ENCODE measurements around the gene MACC1. TPM values are rescaled to one million over a fixed set of nuclear protein-coding genes. Genes with fewer than 3 reads are reported as not detected.

The MACC1 gene
- under 1 TPM; 0.34 to 0.44 TPM for total RNA-seq

- DNase-seq (peak; percentile 29), ATAC-seq (ENCODE audit: low read depth) (peak; percentile 85)
- Mint-ChIP-seq H3K27ac (no peak within 1 kb of the TSS), H3K27me3 (peaks cover 2% of the 10 kb centered on the region), H3K4me1 (peaks cover 8% of the 10 kb centered on the region), H3K9me3 (no peaks in the 10 kb centered on the region), H3K36me3 (no peaks in the 10 kb centered on the region), H3K4me3 (peak within 1 kb of the TSS; percentile 53)
- POLR2A ChIA-PET, result no interaction called here
Observed at GRCh38 chr7:20217193-20217948, at the start of gene MACC1. Gene MACC1 (minus strand): TSS chr7:20217384. CDS start chr7:20161862, 55,522 bp downstream.

- H3K27me3 Mint-ChIP-seq, result peaks cover 4% of the 10 kb centered on the region
- H3K9me3 Mint-ChIP-seq, result no peaks in the 10 kb centered on the region
- no peak overlapping the region for H3K27ac Mint-ChIP-seq
- no peak for ATAC-seq (ENCODE audit: low read depth)
- no peak overlapping the region for H3K4me3 Mint-ChIP-seq
- no peaks in the 10 kb centered on the region for H3K36me3 Mint-ChIP-seq
- peaks cover 2% of the 10 kb centered on the region for H3K4me1 Mint-ChIP-seq
- no peak for DNase-seq
- POLR2A ChIA-PET, result no interaction called here
Observed at GRCh38 chr7:20264623-20265022, 47.4 kb upstream of the MACC1 start.

- ATAC-seq (ENCODE audit: low read depth) (no peak), DNase-seq (no peak)
- Mint-ChIP-seq H3K9me3 (no peaks in the 10 kb centered on the region), H3K4me1 (no peaks in the 10 kb centered on the region), H3K27ac (no peak overlapping the region), H3K4me3 (no peak overlapping the region), H3K27me3 (peaks cover 4% of the 10 kb centered on the region), H3K36me3 (no peaks in the 10 kb centered on the region)
- POLR2A ChIA-PET, result no interaction called here
Observed at GRCh38 chr7:20260223-20260622, 43.0 kb upstream of the MACC1 start.

- Mint-ChIP-seq H3K4me3 (no peak overlapping the region), H3K9me3 (no peaks in the 10 kb centered on the region), H3K27ac (no peak overlapping the region), H3K4me1 (no peaks in the 10 kb centered on the region), H3K27me3 (peaks cover 2% of the 10 kb centered on the region), H3K36me3 (no peaks in the 10 kb centered on the region)
- DNase-seq (no peak), ATAC-seq (ENCODE audit: low read depth) (no peak)
- POLR2A ChIA-PET, result no interaction called here
Observed at GRCh38 chr7:20257212-20257611, 40.0 kb upstream of the MACC1 start.

GRCh38 chr7:20249920-20250319 is 32.7 kb upstream of the MACC1 start:
- POLR2A ChIA-PET, result no interaction called here
- Mint-ChIP-seq H3K27me3 (peaks cover 2% of the 10 kb centered on the region), H3K36me3 (peaks cover 2% of the 10 kb centered on the region), H3K27ac (no peak overlapping the region), H3K4me3 (no peak overlapping the region), H3K4me1 (no peaks in the 10 kb centered on the region), H3K9me3 (peaks cover 3% of the 10 kb centered on the region)
- DNase-seq (no peak), ATAC-seq (ENCODE audit: low read depth) (no peak)

- POLR2A ChIA-PET, result no interaction called here
- Mint-ChIP-seq H3K27me3 (peaks cover 2% of the 10 kb centered on the region), H3K27ac (no peak overlapping the region), H3K4me3 (no peak overlapping the region), H3K4me1 (no peaks in the 10 kb centered on the region), H3K9me3 (peaks cover 3% of the 10 kb centered on the region), H3K36me3 (peaks cover 2% of the 10 kb centered on the region)
- no peak for ATAC-seq (ENCODE audit: low read depth)
- no peak for DNase-seq
Observed at GRCh38 chr7:20249376-20249775, 32.2 kb upstream of the MACC1 start.

- POLR2A ChIA-PET, result no interaction called here
- H3K27ac Mint-ChIP-seq, result no peak overlapping the region
Observed at GRCh38 chr7:20246236-20246635, 29.1 kb upstream of the MACC1 start.

GRCh38 chr7:20244334-20245120 is 27.3 kb upstream of the MACC1 start:
- ATAC-seq (ENCODE audit: low read depth) (no peak), DNase-seq (no peak)
- POLR2A ChIA-PET, result no interaction called here
- Mint-ChIP-seq H3K9me3 (peaks cover 3% of the 10 kb centered on the region), H3K27me3 (peaks cover 2% of the 10 kb centered on the region), H3K36me3 (peaks cover 2% of the 10 kb centered on the region), H3K4me1 (no peaks in the 10 kb centered on the region), H3K27ac (no peak overlapping the region), H3K4me3 (no peak overlapping the region)

More at GRCh38 chr7:20246236-20246635, 29.1 kb upstream of the MACC1 start:
- Mint-ChIP-seq H3K36me3 (peaks cover 2% of the 10 kb centered on the region), H3K27me3 (peaks cover 2% of the 10 kb centered on the region), H3K9me3 (peaks cover 3% of the 10 kb centered on the region), H3K4me3 (no peak overlapping the region), H3K4me1 (no peaks in the 10 kb centered on the region)
- no peak for DNase-seq
- ATAC-seq (ENCODE audit: low read depth), result no peak

- Mint-ChIP-seq H3K27ac (no peak overlapping the region), H3K4me1 (peaks cover 4% of the 10 kb centered on the region), H3K9me3 (peaks cover 3% of the 10 kb centered on the region), H3K27me3 (peaks cover 7% of the 10 kb centered on the region), H3K4me3 (no peak overlapping the region), H3K36me3 (peaks cover 2% of the 10 kb centered on the region)
- POLR2A ChIA-PET, result no interaction called here
- DNase-seq (no peak), ATAC-seq (ENCODE audit: low read depth) (no peak)
Observed at GRCh38 chr7:20241911-20242261, 24.7 kb upstream of the MACC1 start.

GRCh38 chr7:20241194-20241910 is 24.2 kb upstream of the MACC1 start:
- Mint-ChIP-seq H3K4me3 (no peak overlapping the region), H3K36me3 (peaks cover 2% of the 10 kb centered on the region)
- POLR2A ChIA-PET, result no interaction called here

GRCh38 chr7:20240080-20240926 is 23.1 kb upstream of the MACC1 start:
- H3K27ac Mint-ChIP-seq, result no peak overlapping the region
- POLR2A ChIA-PET, result no interaction called here
- no peak for ATAC-seq (ENCODE audit: low read depth)
- H3K27me3 Mint-ChIP-seq, result peaks cover 10% of the 10 kb centered on the region
- no peaks in the 10 kb centered on the region for H3K36me3 Mint-ChIP-seq
- DNase-seq, result no peak
- no peak overlapping the region for H3K4me3 Mint-ChIP-seq
- peaks cover 4% of the 10 kb centered on the region for H3K4me1 Mint-ChIP-seq
- no peaks in the 10 kb centered on the region for H3K9me3 Mint-ChIP-seq

More at GRCh38 chr7:20241194-20241910, 24.2 kb upstream of the MACC1 start:
- peaks cover 3% of the 10 kb centered on the region for H3K9me3 Mint-ChIP-seq
- H3K4me1 Mint-ChIP-seq, result peaks cover 4% of the 10 kb centered on the region
- no peak for DNase-seq
- H3K27ac Mint-ChIP-seq, result no peak overlapping the region
- no peak for ATAC-seq (ENCODE audit: low read depth)
- peaks cover 7% of the 10 kb centered on the region for H3K27me3 Mint-ChIP-seq

- no peak overlapping the region for H3K27ac Mint-ChIP-seq
- H3K27me3 Mint-ChIP-seq, result peaks cover 10% of the 10 kb centered on the region
- peaks cover 4% of the 10 kb centered on the region for H3K4me1 Mint-ChIP-seq
- no peaks in the 10 kb centered on the region for H3K9me3 Mint-ChIP-seq
- H3K4me3 Mint-ChIP-seq, result no peak overlapping the region
- ATAC-seq (ENCODE audit: low read depth) (peak; percentile 70), DNase-seq (no peak)
- H3K36me3 Mint-ChIP-seq, result no peaks in the 10 kb centered on the region
- POLR2A ChIA-PET, result no interaction called here
Observed at GRCh38 chr7:20238754-20239324, 21.7 kb upstream of the MACC1 start.
